ENCODE results near the gene SCYGR5. TPM values are rescaled to one million over a fixed set of nuclear protein-coding genes. Genes with fewer than 3 reads are reported as not detected.

SCYGR5 gene
- total RNA-seq, 4 donors from 2014 or later: not detected

DNA sequence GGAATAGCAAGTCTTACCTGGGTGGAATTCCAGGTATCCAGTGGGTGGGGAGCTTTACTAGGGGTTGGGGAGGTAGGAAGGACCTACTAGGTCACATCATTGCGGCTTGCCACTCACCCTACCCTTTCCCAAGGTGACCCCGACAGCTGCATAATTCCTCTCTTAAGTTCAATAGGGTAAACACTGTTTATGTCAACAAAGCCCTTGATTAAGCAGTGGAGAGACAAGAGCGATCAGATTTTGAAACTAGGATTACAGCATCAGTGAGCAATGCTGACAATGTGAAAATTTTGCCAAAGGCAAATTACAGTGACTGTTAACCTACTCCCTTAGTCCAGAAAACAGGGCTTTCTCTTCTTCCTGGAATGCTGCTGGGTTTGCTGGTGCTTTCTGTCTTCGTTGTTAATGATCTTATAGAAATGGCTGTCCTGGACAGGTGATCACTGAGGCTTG is 36.7 kb downstream of the SCYGR5 start:
- DNase-seq (ENCODE audit: low spot score in 2 of 2): no peak
- Histone ChIP-seq H3K4me3 (no peak overlapping the region), H3K27ac (no peak overlapping the region), H3K36me3 (no peaks in the 10 kb centered on the region), H3K4me1 (peaks cover 14% of the 10 kb centered on the region), H3K9me3 (no peaks in the 10 kb centered on the region), H3K27me3 (no peaks in the 10 kb centered on the region)
- WGBS: 50% methylated on average over 4 of the region's 4 CpGs
- TF ChIP-seq POLR2AphosphoS5 (IDR thresholded peaks at IDR 0.05): no peak
- TF ChIP-seq, protein P1, sequence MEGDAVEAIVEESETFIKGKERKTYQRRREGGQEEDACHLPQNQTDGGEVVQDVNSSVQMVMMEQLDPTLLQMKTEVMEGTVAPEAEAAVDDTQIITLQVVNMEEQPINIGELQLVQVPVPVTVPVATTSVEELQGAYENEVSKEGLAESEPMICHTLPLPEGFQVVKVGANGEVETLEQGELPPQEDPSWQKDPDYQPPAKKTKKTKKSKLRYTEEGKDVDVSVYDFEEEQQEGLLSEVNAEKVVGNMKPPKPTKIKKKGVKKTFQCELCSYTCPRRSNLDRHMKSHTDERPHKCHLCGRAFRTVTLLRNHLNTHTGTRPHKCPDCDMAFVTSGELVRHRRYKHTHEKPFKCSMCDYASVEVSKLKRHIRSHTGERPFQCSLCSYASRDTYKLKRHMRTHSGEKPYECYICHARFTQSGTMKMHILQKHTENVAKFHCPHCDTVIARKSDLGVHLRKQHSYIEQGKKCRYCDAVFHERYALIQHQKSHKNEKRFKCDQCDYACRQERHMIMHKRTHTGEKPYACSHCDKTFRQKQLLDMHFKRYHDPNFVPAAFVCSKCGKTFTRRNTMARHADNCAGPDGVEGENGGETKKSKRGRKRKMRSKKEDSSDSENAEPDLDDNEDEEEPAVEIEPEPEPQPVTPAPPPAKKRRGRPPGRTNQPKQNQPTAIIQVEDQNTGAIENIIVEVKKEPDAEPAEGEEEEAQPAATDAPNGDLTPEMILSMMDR (IDR thresholded peaks at IDR 0.05): no peak
- TF ChIP-seq POLR2A (IDR thresholded peaks at IDR 0.05): no peak
- no peak for TF ChIP-seq EP300 (IDR thresholded peaks at IDR 0.05)

DNA sequence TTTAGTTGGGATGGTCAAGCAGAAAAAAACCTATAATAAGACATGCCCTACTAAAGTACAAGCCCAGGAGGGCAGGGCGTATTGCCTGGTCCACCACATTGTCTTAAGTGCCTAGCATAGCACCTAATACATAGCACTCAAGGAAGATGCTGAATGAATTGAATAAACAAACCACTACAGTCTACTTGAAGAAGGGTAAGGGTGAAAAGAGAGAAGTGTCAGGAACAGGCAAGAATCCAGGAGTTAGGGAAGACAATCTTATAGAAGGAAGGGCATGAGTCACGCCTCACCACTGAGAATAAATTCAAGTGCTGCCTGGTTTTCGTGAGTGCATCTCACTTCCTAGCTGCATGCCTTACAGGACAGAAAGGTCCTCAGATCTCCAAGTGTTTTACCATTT is 37.4 kb downstream of the SCYGR5 start:
- Histone ChIP-seq H3K27ac (no peak overlapping the region), H3K4me1 (peaks cover 14% of the 10 kb centered on the region), H3K4me3 (no peak overlapping the region), H3K36me3 (no peaks in the 10 kb centered on the region), H3K27me3 (no peaks in the 10 kb centered on the region), H3K9me3 (no peaks in the 10 kb centered on the region)
- TF ChIP-seq, protein P1 (IDR thresholded peaks at IDR 0.05): no peak
- TF ChIP-seq EP300 (IDR thresholded peaks at IDR 0.05): no peak
- TF ChIP-seq POLR2AphosphoS5 (IDR thresholded peaks at IDR 0.05): no peak
- no peak for TF ChIP-seq POLR2A (IDR thresholded peaks at IDR 0.05)
- 56% methylated on average over 3 of the region's 3 CpGs for WGBS
- no peak for DNase-seq (ENCODE audit: low spot score in 2 of 2)

DNA sequence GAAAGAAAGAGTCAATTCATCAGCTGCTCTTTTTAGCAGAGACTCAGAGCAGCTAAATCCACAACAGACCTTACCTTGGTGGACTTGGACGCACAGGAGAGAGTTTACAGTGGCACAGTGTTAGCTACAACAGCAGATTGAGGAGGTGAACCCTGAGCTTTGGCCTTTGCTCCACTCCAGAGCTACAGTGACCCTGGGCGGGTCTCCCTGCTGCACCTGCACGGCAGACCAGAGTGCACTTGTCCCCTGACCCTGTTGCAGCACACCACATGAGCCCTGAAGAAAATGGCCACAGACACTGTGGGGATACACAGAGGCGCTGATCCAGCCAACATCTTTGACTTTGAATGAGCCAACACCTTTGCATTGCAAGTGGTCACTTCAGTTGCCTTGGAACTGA is 40.3 kb downstream of the SCYGR5 start:
- Histone ChIP-seq H3K4me1 (peaks cover 14% of the 10 kb centered on the region), H3K27me3 (no peaks in the 10 kb centered on the region), H3K4me3 (no peak overlapping the region), H3K27ac (no peak overlapping the region), H3K9me3 (no peaks in the 10 kb centered on the region), H3K36me3 (no peaks in the 10 kb centered on the region)
- WGBS: 93% methylated on average over 4 of the region's 4 CpGs
- no peak for DNase-seq (ENCODE audit: low spot score in 2 of 2)
- TF ChIP-seq, protein P1 (IDR thresholded peaks at IDR 0.05): no peak
- no peak for TF ChIP-seq EP300 (IDR thresholded peaks at IDR 0.05)
- no peak for TF ChIP-seq POLR2AphosphoS5 (IDR thresholded peaks at IDR 0.05)
- no peak for TF ChIP-seq POLR2A (IDR thresholded peaks at IDR 0.05)

DNA sequence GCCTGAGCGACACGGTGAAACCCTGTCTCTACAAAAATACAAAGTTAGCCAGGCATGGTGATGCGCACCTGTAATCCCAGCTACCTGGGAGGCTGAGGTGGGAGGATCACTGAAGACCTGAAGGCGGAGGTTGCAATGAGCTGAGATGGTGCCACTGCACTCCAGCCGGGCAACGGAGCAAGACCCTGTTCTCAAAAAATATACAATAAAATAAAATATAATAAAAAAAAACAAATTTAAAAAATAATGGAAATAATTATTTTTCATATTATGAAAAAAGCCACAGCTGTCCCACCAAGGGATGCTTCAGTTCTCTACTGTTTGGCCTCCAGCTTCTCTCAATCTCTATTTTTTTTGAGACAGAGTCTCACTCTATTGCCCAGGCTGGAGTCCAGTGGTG is 40.8 kb downstream of the SCYGR5 start:
- H3K9me3 ChIP-seq: no peaks in the 10 kb centered on the region
- peaks cover 14% of the 10 kb centered on the region for H3K4me1 ChIP-seq
- no peak for TF ChIP-seq POLR2A (IDR thresholded peaks at IDR 0.05)
- TF ChIP-seq, protein P1 (IDR thresholded peaks at IDR 0.05): no peak
- TF ChIP-seq EP300 (IDR thresholded peaks at IDR 0.05): no peak
- TF ChIP-seq POLR2AphosphoS5 (IDR thresholded peaks at IDR 0.05): no peak
- DNase-seq (ENCODE audit: low spot score in 2 of 2): no peak
- WGBS: 91% methylated on average over 6 of the region's 6 CpGs
- no peak overlapping the region for H3K27ac ChIP-seq
- no peaks in the 10 kb centered on the region for H3K36me3 ChIP-seq
- H3K27me3 ChIP-seq: no peaks in the 10 kb centered on the region
- H3K4me3 ChIP-seq: no peak overlapping the region

DNA sequence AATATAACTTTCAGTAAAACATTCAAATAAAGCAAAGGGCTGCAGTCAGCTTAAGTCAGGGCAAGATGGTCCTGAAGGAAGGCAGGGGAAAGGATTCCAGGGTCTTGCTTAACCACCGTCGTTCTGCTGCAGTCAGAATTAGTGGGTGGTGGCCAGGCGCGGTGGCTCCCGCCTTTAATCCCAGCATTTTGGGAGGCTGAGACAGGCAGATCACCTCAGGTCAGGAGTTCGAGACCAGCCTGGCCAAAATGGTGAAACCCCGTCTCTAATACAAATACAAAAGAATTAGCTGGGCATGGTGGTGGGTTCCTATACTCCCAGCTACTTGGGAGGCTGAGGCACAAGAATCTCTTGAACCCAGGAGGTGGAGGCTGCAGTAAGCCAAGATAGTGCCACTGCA is 44.4 kb downstream of the SCYGR5 start:
- 84% methylated on average over 7 of the region's 7 CpGs for WGBS

More for the DNA sequence above, 44.4 kb downstream of the SCYGR5 start:
- TF ChIP-seq EP300 (IDR thresholded peaks at IDR 0.05) (no peak), POLR2A (IDR thresholded peaks at IDR 0.05) (no peak), POLR2AphosphoS5 (IDR thresholded peaks at IDR 0.05) (no peak)
- TF ChIP-seq, protein P1 (IDR thresholded peaks at IDR 0.05): no peak
- Histone ChIP-seq H3K4me1 (no peaks in the 10 kb centered on the region), H3K4me3 (no peak overlapping the region), H3K36me3 (no peaks in the 10 kb centered on the region), H3K27ac (no peak overlapping the region), H3K27me3 (no peaks in the 10 kb centered on the region), H3K9me3 (no peaks in the 10 kb centered on the region)
- no peak for DNase-seq (ENCODE audit: low spot score in 2 of 2)

Data from suprapubic skin (tissue), 4 donors.